ENCODE measurements around the gene TSPAN17. TPM values are rescaled to one million over a fixed set of nuclear protein-coding genes. Genes with fewer than 3 reads are reported as not detected.

TSPAN17 gene
- polyA plus RNA-seq, 1 of the 3 experiments (the other 2 are of a cell fraction): 61.7 TPM

GRCh38 chr5:176651472-176651980, 4.2 kb downstream of the TSPAN17 start:
- peaks cover 0 to 18% of the 10 kb centered on the region in 2 experiments for H3K36me3 ChIP-seq (replicated peaks in 1 of 2; ENCODE audit: control insufficient read depth in 1 of 2, insufficient read depth in 2 of 2, low read length in 1 of 2)
- peak overlapping the region in 1 of 2 experiments; percentile 5; a peak in 1 of 4 replicates for H3K27ac ChIP-seq (ENCODE audit: low read depth in 2 of 2, low read length in 1 of 2)
- no peak for TF ChIP-seq RAD21 (IDR thresholded peaks at IDR 0.05; ENCODE audit: low read length)
- no peak for TF ChIP-seq USF2 (IDR thresholded peaks at IDR 0.05; ENCODE audit: borderline replicate concordance, low read depth, low read length)
- no peak for TF ChIP-seq GABPA (IDR thresholded peaks at IDR 0.05; ENCODE audit: low read depth)
- no peak for TF ChIP-seq TAF1 (IDR thresholded peaks at IDR 0.05; ENCODE audit: borderline replicate concordance, low read depth, low read length)
- WGBS (ENCODE audit: low lambda C conversion rate): 93% methylated on average over 10 of the region's 17 CpGs
- ChIA-PET CTCF (interaction anchor here (0.5 to 4.1 kb wide), 6 partner anchors 10 to 461 kb away, joined by 3 to 33 read pairs (median 3); no protein-coding TSS in a partner anchor), POLR2A (interaction anchor here (0.6 to 1.0 kb wide), 2 partner anchors 9 to 151 kb away, joined by 3 read pairs; no protein-coding TSS in a partner anchor)
- no peaks in the 10 kb centered on the region for H3K27me3 ChIP-seq (ENCODE audit: insufficient read depth)
- H4K20me1 ChIP-seq (ENCODE audit: insufficient read depth): peaks cover 26% of the 10 kb centered on the region; the same call in 1 of the 2 replicates
- no peak overlapping the region for H3K4me3 ChIP-seq (ENCODE audit: low read depth in 2 of 2, low read length in 1 of 2)
- DNase-seq: no peak
- no peak overlapping the region for H3K4me2 ChIP-seq
- H3K9me2 ChIP-seq: no peaks in the 10 kb centered on the region
- H3K79me2 ChIP-seq (ENCODE audit: insufficient read depth): peaks cover 46% of the 10 kb centered on the region
- no peak overlapping the region for H2AFZ ChIP-seq (ENCODE audit: low read depth)
- peaks cover 3 to 49% of the 10 kb centered on the region in 2 experiments; a peak in 2 of 4 replicates for H3K4me1 ChIP-seq (ENCODE audit: control insufficient read depth in 1 of 2, insufficient read depth in 2 of 2, low read depth in 1 of 2, low read length in 1 of 2)
- H3K9me3 ChIP-seq: no peaks in the 10 kb centered on the region
- no peak overlapping the region for H3K9ac ChIP-seq
- H3F3A ChIP-seq (replicated peaks; ENCODE audit: insufficient read depth): no peaks in the 10 kb centered on the region

GRCh38 chr5:176652136-176652535, 4.9 kb downstream of the TSPAN17 start:
- CTCF ChIA-PET: interaction anchor here (1.1 to 4.1 kb wide), 5 partner anchors 9 to 460 kb away, joined by 3 to 33 read pairs (median 3); no protein-coding TSS in a partner anchor

GRCh38 chr5:176653401-176654385, 6.4 kb downstream of the TSPAN17 start:
- Histone ChIP-seq H3K79me2 (ENCODE audit: insufficient read depth) (peaks cover 32% of the 10 kb centered on the region), H3F3A (replicated peaks; ENCODE audit: insufficient read depth) (no peaks in the 10 kb centered on the region), H3K4me3 (ENCODE audit: low read depth in 2 of 2, low read length in 1 of 2) (no peak overlapping the region), H4K20me1 (ENCODE audit: insufficient read depth) (peaks cover 31% of the 10 kb centered on the region), H3K27ac (ENCODE audit: low read depth in 2 of 2, low read length in 1 of 2) (no peak overlapping the region), H3K36me3 (replicated peaks in 1 of 2; ENCODE audit: control insufficient read depth in 1 of 2, insufficient read depth in 2 of 2, low read length in 1 of 2) (peaks cover 4 to 29% of the 10 kb centered on the region in 2 experiments), H3K9me2 (no peaks in the 10 kb centered on the region), H3K9me3 (no peaks in the 10 kb centered on the region), H3K4me1 (ENCODE audit: control insufficient read depth in 1 of 2, insufficient read depth in 2 of 2, low read depth in 1 of 2, low read length in 1 of 2) (peaks cover 0 to 41% of the 10 kb centered on the region in 2 experiments; a peak in 1 of 4 replicates), H2AFZ (ENCODE audit: low read depth) (no peak overlapping the region), H3K9ac (no peak overlapping the region), H3K4me2 (no peak overlapping the region), H3K27me3 (ENCODE audit: insufficient read depth) (no peaks in the 10 kb centered on the region)
- WGBS (ENCODE audit: low lambda C conversion rate): 88% methylated on average over 16 of the region's 18 CpGs
- no peak for DNase-seq
- ChIA-PET CTCF (no interaction called here), POLR2A (no interaction called here)
- TF ChIP-seq PBX3 (IDR thresholded peaks at IDR 0.05) (no peak), REST (IDR thresholded peaks at IDR 0.05; ENCODE audit: low read depth, low read length) (no peak), POLR2AphosphoS5 (IDR thresholded peaks at IDR 0.05; ENCODE audit: low read depth, low read length) (no peak), TAF1 (IDR thresholded peaks at IDR 0.05; ENCODE audit: borderline replicate concordance, low read depth, low read length) (no peak), MXI1 (IDR thresholded peaks at IDR 0.05; ENCODE audit: low read depth, low read length) (no peak)

More at GRCh38 chr5:176652136-176652535, 4.9 kb downstream of the TSPAN17 start:
- Histone ChIP-seq H3K9me2 (no peaks in the 10 kb centered on the region), H4K20me1 (ENCODE audit: insufficient read depth) (peaks cover 26% of the 10 kb centered on the region; the same call in 1 of the 2 replicates), H3K4me3 (ENCODE audit: low read depth in 2 of 2, low read length in 1 of 2) (no peak overlapping the region), H3F3A (replicated peaks; ENCODE audit: insufficient read depth) (no peaks in the 10 kb centered on the region), H3K27me3 (ENCODE audit: insufficient read depth) (no peaks in the 10 kb centered on the region), H3K36me3 (replicated peaks in 1 of 2; ENCODE audit: control insufficient read depth in 1 of 2, insufficient read depth in 2 of 2, low read length in 1 of 2) (peaks cover 0 to 21% of the 10 kb centered on the region in 2 experiments), H3K9me3 (no peaks in the 10 kb centered on the region), H3K9ac (no peak overlapping the region), H3K79me2 (ENCODE audit: insufficient read depth) (peaks cover 46% of the 10 kb centered on the region), H3K27ac (ENCODE audit: low read depth in 2 of 2, low read length in 1 of 2) (no peak overlapping the region), H2AFZ (ENCODE audit: low read depth) (no peak overlapping the region), H3K4me1 (ENCODE audit: control insufficient read depth in 1 of 2, insufficient read depth in 2 of 2, low read depth in 1 of 2, low read length in 1 of 2) (peaks cover 0 to 45% of the 10 kb centered on the region in 2 experiments; a peak in 1 of 4 replicates), H3K4me2 (no peak overlapping the region)
- DNase-seq: peak; percentile 76
- POLR2A ChIA-PET: interaction anchor here (0.6 to 1.0 kb wide), 2 partner anchors 8 to 151 kb away, joined by 3 read pairs; no protein-coding TSS in a partner anchor
- TF ChIP-seq GATA2 (CRISPR knock-in tag; IDR thresholded peaks at IDR 0.05) (no peak), TCF12 (IDR thresholded peaks at IDR 0.05) (no peak), RAD21 (IDR thresholded peaks at IDR 0.05; ENCODE audit: low read length) (no peak), YY1 (IDR thresholded peaks at IDR 0.05; ENCODE audit: low read depth) (no peak), RFX5 (IDR thresholded peaks at IDR 0.05; ENCODE audit: low read length) (peak; percentile 32; the same call in 1 of the 2 replicates)
- WGBS (ENCODE audit: low lambda C conversion rate): 86% methylated on average over 8 of the region's 8 CpGs
